HG02943 (cell line): ENCODE results near the gene UBTD2.
A peak's percentile ranks its signal among the peaks of the same experiment; 100 is the strongest.
"Not testable (repeated sequence)": the region's sequence is repeated elsewhere in the genome, so short reads cannot be mapped to it uniquely, and the experiment has no call there.

Source experiments
- ATAC-seq: cut with Tn5 transposase; IDR thresholded peaks from one replicate; pipeline ENCODE4 v1.9.1; 2021; ENCODE audit warnings: mild to moderate bottlenecking, low read depth, moderate library complexity; ENCODE audit not compliant: unreplicated experiment

Gene UBTD2

GRCh38 chr5:172252501-172252900 lies 31.1 kb downstream of the UBTD2 start:
- ATAC-seq, result no peak

- no peak for ATAC-seq
Measured at GRCh38 chr5:172251419-172251818, 32.1 kb downstream of the UBTD2 start.

- ATAC-seq, result no peak
Measured at GRCh38 chr5:172248637-172249036, 34.9 kb downstream of the UBTD2 start.

- no peak for ATAC-seq
Measured at GRCh38 chr5:172245703-172246125, 37.9 kb downstream of the UBTD2 start.

GRCh38 chr5:172245046-172245445 lies 38.5 kb downstream of the UBTD2 start:
- ATAC-seq, result no peak

GRCh38 chr5:172243302-172243701 lies 40.3 kb downstream of the UBTD2 start:
- ATAC-seq, result no peak

GRCh38 chr5:172238334-172238733 lies 45.2 kb downstream of the UBTD2 start:
- no peak for ATAC-seq

- no peak for ATAC-seq
Measured at GRCh38 chr5:172235827-172236736, 47.5 kb downstream of the UBTD2 start.

- ATAC-seq, result peak; percentile 70
Measured at GRCh38 chr5:172235132-172235780, 48.3 kb downstream of the UBTD2 start.

- no peak for ATAC-seq
Measured at GRCh38 chr5:172234031-172234430, 49.5 kb downstream of the UBTD2 start.

GRCh38 chr5:172229904-172230303 lies 53.7 kb downstream of the UBTD2 start:
- no peak for ATAC-seq

- no peak for ATAC-seq
Measured at GRCh38 chr5:172224996-172225395, 58.6 kb downstream of the UBTD2 start.

- peak; percentile 78 for ATAC-seq
Measured at GRCh38 chr5:172223901-172224873, 59.4 kb downstream of the UBTD2 start.

- no peak for ATAC-seq
Measured at GRCh38 chr5:172219296-172219695, 64.3 kb downstream of the UBTD2 start.

- no peak for ATAC-seq
Measured at GRCh38 chr5:172216345-172216744, 67.2 kb downstream of the UBTD2 start.

- no peak for ATAC-seq
Measured at GRCh38 chr5:172213126-172213525, 70.4 kb downstream of the UBTD2 start.

- no peak for ATAC-seq
Measured at GRCh38 chr5:172211676-172212075, 71.9 kb downstream of the UBTD2 start.

GRCh38 chr5:172209714-172210113 lies 73.8 kb downstream of the UBTD2 start:
- no peak for ATAC-seq

GRCh38 chr5:172207511-172207910 lies 76.1 kb downstream of the UBTD2 start:
- ATAC-seq, result no peak

- ATAC-seq, result not testable (repeated sequence)
Measured at GRCh38 chr5:172205984-172206383, 77.6 kb downstream of the UBTD2 start.

GRCh38 chr5:172200476-172200875 lies 83.1 kb downstream of the UBTD2 start:
- ATAC-seq, result no peak
